Activated CD8-positive, alpha-beta T cell treated with anti-CD3 and anti-CD28 coated beads for 36 hours (primary cell): ENCODE data around the gene KCNK10. TPM values are rescaled to one million over a fixed set of nuclear protein-coding genes. Genes with fewer than 3 reads are reported as not detected.

ENCODE experiments used
- ATAC-seq: fragments of 200-7000 bp; cut with Tn5 transposase; one replicate; pipeline ENCODE4 v1.10.0; 2021; ENCODE audit warnings: mild to moderate bottlenecking, moderate library complexity
- CTCF ChIA-PET: fragments of 350-600 bp; sonication (Branson Sonifier 250); formaldehyde crosslinking; loops from one replicate; lab custom pipeline; 2021; ENCODE audit warnings: antibody characterized with exemption; lab: Charles Lee
- POLR2A ChIA-PET: fragments of 350-600 bp; sonication (Branson Sonifier 250); formaldehyde crosslinking; loops from one replicate; lab custom pipeline; 2021; ENCODE audit warnings: antibody characterized with exemption; lab: Charles Lee
- DNase-seq: peaks from one replicate; pipeline ENCODE4 v3.0.0-alpha.2; 2020
- H3K27ac Mint-ChIP-seq: one replicate; pipeline ENCODE4 v1.8.0; 2021; ENCODE audit warnings: mild to moderate bottlenecking, mixed read lengths
- H3K27me3 Mint-ChIP-seq: one replicate; pipeline ENCODE4 v1.8.0; 2021; ENCODE audit warnings: mixed read lengths
- H3K36me3 Mint-ChIP-seq: one replicate; pipeline ENCODE4 v1.8.0; 2021; ENCODE audit warnings: low read depth, mixed read lengths
- H3K4me1 Mint-ChIP-seq: one replicate; pipeline ENCODE4 v1.8.0; 2021; ENCODE audit warnings: low read depth, mixed read lengths
- H3K4me3 Mint-ChIP-seq: one replicate; pipeline ENCODE4 v1.8.0; 2021; ENCODE audit warnings: mild to moderate bottlenecking, moderate library complexity, mixed read lengths
- H3K9me3 Mint-ChIP-seq: one replicate; pipeline ENCODE4 v1.8.0; 2021; ENCODE audit warnings: mixed read lengths
- intact Hi-C: fragments of 100-400 bp; cut with micrococcal nuclease; formaldehyde crosslinking; loops from one replicate; pipeline ENCODE4 v1.10.0; 2022
- total RNA-seq, 2 experiments: library from RNA; stranded (reverse); gene quantifications; one replicate each; pipeline ENCODE4 v1.2.3, GENCODE V29; 2021
- TF ChIP-seq, protein P1 (sequence below): fragments of 200-600 bp; IDR thresholded peaks from one replicate; pipeline ENCODE4 v1.8.0; 2022; ENCODE audit warnings: antibody characterized with exemption, mild to moderate bottlenecking

Gene KCNK10
- total RNA-seq, 2 experiments from 2014 or later: not detected

DNA sequence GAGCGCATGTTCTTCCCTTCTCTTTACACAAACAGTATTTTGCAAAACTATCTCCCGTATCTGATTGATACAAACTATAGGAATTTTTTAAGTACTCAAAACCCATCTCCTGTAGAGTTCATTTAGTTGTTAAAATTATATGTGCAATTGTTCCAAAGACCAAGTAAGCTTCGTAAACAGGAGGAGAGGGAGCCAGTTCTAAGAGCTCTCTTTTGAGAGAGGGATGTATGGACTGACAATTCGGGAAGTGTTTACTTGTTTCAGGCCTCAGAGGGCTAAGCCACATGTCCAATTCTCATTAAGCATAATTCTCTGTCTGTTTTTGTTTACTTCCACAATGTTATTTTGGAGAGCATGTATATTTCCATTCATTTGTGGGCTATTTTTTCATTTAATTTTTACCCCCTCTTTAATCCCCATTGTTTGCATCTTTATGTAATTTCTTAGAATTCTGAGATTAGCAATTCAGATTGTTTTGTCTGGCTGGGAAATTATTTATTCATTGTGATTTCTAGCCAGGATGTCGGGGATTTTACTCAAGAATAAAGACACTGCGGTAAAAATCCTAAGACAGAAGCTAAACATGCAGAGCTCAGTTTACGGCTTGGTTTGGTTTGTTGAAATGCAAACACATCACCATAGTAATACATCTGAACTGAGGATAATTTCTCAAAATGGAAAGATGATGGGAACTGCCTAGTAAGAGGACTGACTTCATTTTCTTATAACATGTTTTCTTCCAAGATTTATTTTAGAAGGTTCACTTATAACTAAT, 126.8 kb downstream of the KCNK10 start:
- CTCF ChIA-PET: interaction anchor here (0.6 to 1.7 kb wide), 3 partner anchors 9 to 252 kb away, joined by 3 to 5 read pairs (median 4); no protein-coding TSS in a partner anchor
- no peak for ATAC-seq
- POLR2A ChIA-PET: no interaction called here
- Mint-ChIP-seq H3K9me3 (no peaks in the 10 kb centered on the region), H3K27me3 (peaks cover 9% of the 10 kb centered on the region), H3K4me3 (no peak overlapping the region), H3K27ac (no peak overlapping the region), H3K4me1 (no peaks in the 10 kb centered on the region), H3K36me3 (no peaks in the 10 kb centered on the region)
- TF ChIP-seq, protein P1, sequence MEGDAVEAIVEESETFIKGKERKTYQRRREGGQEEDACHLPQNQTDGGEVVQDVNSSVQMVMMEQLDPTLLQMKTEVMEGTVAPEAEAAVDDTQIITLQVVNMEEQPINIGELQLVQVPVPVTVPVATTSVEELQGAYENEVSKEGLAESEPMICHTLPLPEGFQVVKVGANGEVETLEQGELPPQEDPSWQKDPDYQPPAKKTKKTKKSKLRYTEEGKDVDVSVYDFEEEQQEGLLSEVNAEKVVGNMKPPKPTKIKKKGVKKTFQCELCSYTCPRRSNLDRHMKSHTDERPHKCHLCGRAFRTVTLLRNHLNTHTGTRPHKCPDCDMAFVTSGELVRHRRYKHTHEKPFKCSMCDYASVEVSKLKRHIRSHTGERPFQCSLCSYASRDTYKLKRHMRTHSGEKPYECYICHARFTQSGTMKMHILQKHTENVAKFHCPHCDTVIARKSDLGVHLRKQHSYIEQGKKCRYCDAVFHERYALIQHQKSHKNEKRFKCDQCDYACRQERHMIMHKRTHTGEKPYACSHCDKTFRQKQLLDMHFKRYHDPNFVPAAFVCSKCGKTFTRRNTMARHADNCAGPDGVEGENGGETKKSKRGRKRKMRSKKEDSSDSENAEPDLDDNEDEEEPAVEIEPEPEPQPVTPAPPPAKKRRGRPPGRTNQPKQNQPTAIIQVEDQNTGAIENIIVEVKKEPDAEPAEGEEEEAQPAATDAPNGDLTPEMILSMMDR: no peak
- DNase-seq: no peak
- intact Hi-C loops: no loop called here

DNA sequence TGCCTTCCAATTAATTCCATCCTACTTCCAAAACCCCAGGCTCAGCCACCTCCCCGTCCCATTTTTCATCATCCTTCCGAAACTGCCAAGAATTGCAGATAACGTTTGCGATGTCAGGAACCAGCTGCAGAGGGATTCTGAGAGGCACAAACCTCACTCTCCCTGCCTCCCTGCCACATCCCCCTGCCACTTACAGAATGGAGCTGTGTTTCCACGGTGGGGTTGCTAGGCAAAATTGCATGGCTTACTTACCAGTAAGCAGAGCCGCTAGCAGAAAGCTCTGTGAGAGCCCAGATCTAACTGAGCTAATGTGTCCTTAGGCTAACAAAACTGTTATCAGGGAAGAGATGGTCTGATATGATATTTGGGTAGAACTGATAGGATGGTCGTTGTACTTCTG, 127.4 kb downstream of the KCNK10 start:
- Mint-ChIP-seq H3K27me3 (peaks cover 9% of the 10 kb centered on the region), H3K27ac (no peak overlapping the region), H3K4me3 (no peak overlapping the region), H3K4me1 (no peaks in the 10 kb centered on the region), H3K9me3 (no peaks in the 10 kb centered on the region), H3K36me3 (no peaks in the 10 kb centered on the region)
- ChIA-PET CTCF (interaction anchor here (1.7 kb wide), 1 partner anchor 251 kb away, joined by 5 read pairs; no protein-coding TSS in a partner anchor), POLR2A (no interaction called here)
- no peak for ATAC-seq
- intact Hi-C loops: no loop called here
- no peak for DNase-seq
- TF ChIP-seq, protein P1: no peak

DNA sequence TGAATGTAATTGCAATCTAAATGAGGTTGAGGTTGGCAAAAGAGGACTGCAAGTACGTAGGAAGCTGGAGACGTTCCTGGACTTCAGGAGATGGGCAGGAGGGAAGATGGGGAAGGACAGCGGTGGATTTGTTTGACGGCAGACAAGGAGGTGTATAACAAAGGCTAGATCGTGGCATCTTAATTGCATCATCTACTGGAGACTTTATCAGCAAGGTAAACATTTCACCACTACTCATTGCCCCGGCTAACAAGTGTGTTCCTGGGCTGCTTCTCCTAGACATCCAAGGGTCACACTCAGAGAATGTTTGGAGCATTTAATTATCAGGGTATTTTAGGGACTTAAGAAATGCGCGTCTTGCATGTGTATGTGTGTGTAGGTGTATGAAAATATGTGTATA, 128.5 kb downstream of the KCNK10 start:
- ChIA-PET POLR2A (no interaction called here), CTCF (interaction anchor here (1.0 to 1.7 kb wide), 2 partner anchors 249 to 250 kb away, joined by 4 to 5 read pairs; no protein-coding TSS in a partner anchor)

DNA sequence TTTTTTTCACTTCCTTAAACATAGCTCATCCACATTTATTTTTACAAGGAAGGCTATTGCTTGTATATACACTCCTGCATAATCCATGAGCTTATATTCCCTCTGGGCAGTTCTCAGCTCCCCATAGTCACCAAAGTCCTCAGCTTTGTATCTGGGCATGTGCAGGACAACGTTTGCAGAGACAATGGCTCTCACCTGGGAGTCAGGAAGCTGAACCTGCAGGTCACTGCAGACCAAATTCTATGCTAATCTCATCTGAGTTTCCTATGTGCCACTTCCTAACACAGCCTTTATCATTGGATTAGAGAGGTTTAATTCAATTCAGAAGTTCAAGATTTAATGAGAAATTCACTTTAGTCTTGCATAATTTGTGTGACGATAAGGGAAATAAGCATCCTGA, 131.5 kb downstream of the KCNK10 start:
- Mint-ChIP-seq H3K4me3 (no peak overlapping the region), H3K36me3 (no peaks in the 10 kb centered on the region), H3K9me3 (no peaks in the 10 kb centered on the region), H3K4me1 (peaks cover 5% of the 10 kb centered on the region), H3K27me3 (peaks cover 11% of the 10 kb centered on the region), H3K27ac (no peak overlapping the region)
- TF ChIP-seq, protein P1: no peak
- no peak for ATAC-seq
- ChIA-PET CTCF (interaction anchor here (3.2 to 6.7 kb wide), 2 partner anchors 41 to 245 kb away, joined by 31 to 66 read pairs; no protein-coding TSS in a partner anchor), POLR2A (no interaction called here)
- DNase-seq: no peak
- intact Hi-C loops: loop anchor here (5.0 kb wide), 1 partner anchor 41 kb away; no protein-coding TSS in a partner anchor

More for the DNA sequence above, 128.5 kb downstream of the KCNK10 start:
- TF ChIP-seq, protein P1: no peak
- no peak overlapping the region for H3K4me3 Mint-ChIP-seq
- ATAC-seq (no peak), DNase-seq (no peak)
- H3K4me1 Mint-ChIP-seq: no peaks in the 10 kb centered on the region
- peaks cover 9% of the 10 kb centered on the region for H3K27me3 Mint-ChIP-seq
- H3K36me3 Mint-ChIP-seq: no peaks in the 10 kb centered on the region
- H3K27ac Mint-ChIP-seq: no peak overlapping the region
- H3K9me3 Mint-ChIP-seq: no peaks in the 10 kb centered on the region
- intact Hi-C loops: loop anchor here (5.0 kb wide), 1 partner anchor 38 kb away; no protein-coding TSS in a partner anchor
